ENCODE data around the gene MAP3K12. TPM values are rescaled to one million over a fixed set of nuclear protein-coding genes. Genes with fewer than 3 reads are reported as not detected.

The MAP3K12 gene
- total and polyA plus RNA-seq, 2 of the 8 experiments (the other 6 are each of a cell fraction or from before 2014, with no cell fraction given), result 23.4 to 42.7 TPM

DNA sequence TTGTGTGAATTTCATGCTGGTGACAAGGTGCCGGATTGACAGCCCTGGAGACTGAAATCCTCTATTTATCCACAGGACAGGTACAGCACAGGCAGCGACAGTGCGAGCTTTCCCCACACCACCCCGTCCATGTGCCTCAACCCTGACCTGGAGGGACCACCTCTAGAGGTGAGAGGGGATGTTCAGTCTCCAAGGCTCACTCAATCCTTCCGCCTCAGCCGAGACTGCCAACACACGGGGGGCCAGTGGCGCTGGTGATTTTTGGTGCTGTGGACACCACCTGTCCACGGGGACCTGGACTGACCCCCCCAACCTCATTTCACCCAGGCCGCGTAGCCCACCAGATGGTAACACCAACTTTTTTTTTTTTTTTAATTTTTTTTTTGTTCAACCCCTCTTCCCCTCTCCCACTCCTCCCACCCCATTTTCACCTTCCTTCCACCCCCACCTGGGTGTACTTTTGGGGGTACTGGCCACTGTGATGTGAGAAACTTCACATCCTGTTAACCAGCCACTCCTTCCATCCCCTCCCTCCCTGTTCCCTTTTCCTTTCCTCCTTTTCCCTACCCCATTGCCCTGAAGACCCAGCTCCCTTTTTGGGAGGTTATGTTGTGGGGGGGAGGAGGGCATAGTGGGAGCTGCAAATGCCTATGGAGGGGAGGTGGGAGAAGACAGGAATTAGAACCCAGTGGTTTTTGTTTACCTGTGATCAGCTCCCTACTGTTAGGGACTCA lies 34.4 kb downstream of the MAP3K12 start:
- no peak overlapping the region for H4K91ac ChIP-seq (replicated peaks; ENCODE audit: insufficient read length, low read length)
- no peak overlapping the region for H2AK5ac ChIP-seq (ENCODE audit: low read depth, low read length)
- H4K5ac ChIP-seq (ENCODE audit: insufficient read length, low read depth, low read length), result no peak overlapping the region
- H2AFZ ChIP-seq (ENCODE audit: low read length), result no peak overlapping the region
- no peak overlapping the region for H2BK12ac ChIP-seq (ENCODE audit: low read depth, low read length)
- ChIA-PET CTCF (ENCODE audit: partially characterized antibody) (interaction anchor here (0.6 to 6.4 kb wide), 6 partner anchors 10 to 58 kb away, joined by 3 to 57 read pairs (median 6); no protein-coding TSS in a partner anchor), POLR2A (ENCODE audit: partially characterized antibody) (interaction anchor here (0.6 to 67.0 kb wide), 12 partner anchors 3 to 207 kb away, joined by 3 to 3397 read pairs (median 4); partner anchors contain the start of genes AAAS, MAP3K12, MYG1 and NPFF)
- H3K4ac ChIP-seq (replicated peaks; ENCODE audit: insufficient read length, low read depth, low read length), result no peak overlapping the region
- no peaks in the 10 kb centered on the region for H3K9me3 ChIP-seq (ENCODE audit: insufficient read depth in 2 of 2, low read depth in 1 of 2, low read length in 1 of 2)
- no peak overlapping the region for H2BK20ac ChIP-seq (ENCODE audit: low read length)
- H3K56ac ChIP-seq (replicated peaks; ENCODE audit: insufficient read length, low read depth, low read length), result no peak overlapping the region
- peak; percentile 18; the same call in 1 of the 2 replicates for TF ChIP-seq POLR2AphosphoS5 (IDR thresholded peaks at IDR 0.05; ENCODE audit: low read depth, low read length)
- no peak for TF ChIP-seq CBX5 (IDR thresholded peaks at IDR 0.05; ENCODE audit: low read depth, low read length)
- no peak for TF ChIP-seq CEBPB (IDR thresholded peaks at IDR 0.05; ENCODE audit: low read depth, low read length)
- TF ChIP-seq, protein P1, sequence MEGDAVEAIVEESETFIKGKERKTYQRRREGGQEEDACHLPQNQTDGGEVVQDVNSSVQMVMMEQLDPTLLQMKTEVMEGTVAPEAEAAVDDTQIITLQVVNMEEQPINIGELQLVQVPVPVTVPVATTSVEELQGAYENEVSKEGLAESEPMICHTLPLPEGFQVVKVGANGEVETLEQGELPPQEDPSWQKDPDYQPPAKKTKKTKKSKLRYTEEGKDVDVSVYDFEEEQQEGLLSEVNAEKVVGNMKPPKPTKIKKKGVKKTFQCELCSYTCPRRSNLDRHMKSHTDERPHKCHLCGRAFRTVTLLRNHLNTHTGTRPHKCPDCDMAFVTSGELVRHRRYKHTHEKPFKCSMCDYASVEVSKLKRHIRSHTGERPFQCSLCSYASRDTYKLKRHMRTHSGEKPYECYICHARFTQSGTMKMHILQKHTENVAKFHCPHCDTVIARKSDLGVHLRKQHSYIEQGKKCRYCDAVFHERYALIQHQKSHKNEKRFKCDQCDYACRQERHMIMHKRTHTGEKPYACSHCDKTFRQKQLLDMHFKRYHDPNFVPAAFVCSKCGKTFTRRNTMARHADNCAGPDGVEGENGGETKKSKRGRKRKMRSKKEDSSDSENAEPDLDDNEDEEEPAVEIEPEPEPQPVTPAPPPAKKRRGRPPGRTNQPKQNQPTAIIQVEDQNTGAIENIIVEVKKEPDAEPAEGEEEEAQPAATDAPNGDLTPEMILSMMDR (IDR thresholded peaks at IDR 0.05; ENCODE audit: control extremely low read depth in 1 of 3, insufficient read depth in 1 of 3, low read depth in 1 of 3, low read length in 3 of 3), result no peak
- no peak for TF ChIP-seq FOSL1 (IDR thresholded peaks at IDR 0.05; ENCODE audit: insufficient read depth, low read depth, low read length)
- peaks cover 0 to 10% (median 0%) of the 10 kb centered on the region in 4 experiments; a peak in 3 of 7 replicates for H3K4me1 ChIP-seq (replicated peaks in 1 of 4; ENCODE audit: control insufficient read depth in 3 of 4, insufficient read depth in 4 of 4, low read length in 3 of 4)
- peaks cover 88 to 100% (median 95%) of the 10 kb centered on the region in 4 experiments for H3K36me3 ChIP-seq (ENCODE audit: control insufficient read depth in 2 of 4, insufficient read depth in 4 of 4, low read length in 3 of 4)
- no peaks in the 10 kb centered on the region; the same call in 1 of the 2 replicates for H3K23me2 ChIP-seq (ENCODE audit: low read depth, low read length)
- H3K4me3 ChIP-seq (ENCODE audit: extremely low read depth in 1 of 4, insufficient read depth in 2 of 4, low read depth in 3 of 4, low read length in 4 of 4), result no peak overlapping the region
- H3K14ac ChIP-seq (ENCODE audit: insufficient read length), result no peak overlapping the region
- peaks cover 7% of the 10 kb centered on the region for H3K79me1 ChIP-seq (ENCODE audit: low read depth, low read length)
- H3K23ac ChIP-seq (ENCODE audit: insufficient read length), result no peak overlapping the region
- no peak overlapping the region for H3K4me2 ChIP-seq (ENCODE audit: insufficient read depth in 1 of 2, low read depth in 2 of 2, low read length in 2 of 2)
- H3K27ac ChIP-seq (ENCODE audit: low read depth, low read length), result no peak overlapping the region
- no peak overlapping the region for H2BK15ac ChIP-seq (ENCODE audit: low read length)
- no peak for FAIRE-seq
- no peak overlapping the region for H3K18ac ChIP-seq (ENCODE audit: extremely low read depth, low read length)
- DNase-seq (ENCODE audit: low read depth in 1 of 2, low spot score in 2 of 2), result no peak
- no peak overlapping the region for H3K9ac ChIP-seq (replicated peaks in 1 of 4; ENCODE audit: extremely low read depth in 1 of 4, low read depth in 3 of 4, low read length in 3 of 4)
- H2BK5ac ChIP-seq (ENCODE audit: low read depth, low read length), result no peak overlapping the region
- no peaks in the 10 kb centered on the region for H3K27me3 ChIP-seq (replicated peaks in 1 of 4; ENCODE audit: control insufficient read depth in 3 of 4, extremely low read depth in 1 of 4, insufficient read depth in 3 of 4, low read length in 3 of 4)
- H2BK120ac ChIP-seq (replicated peaks; ENCODE audit: low read depth, low read length), result no peak overlapping the region
- 92% methylated on average over 11 of the region's 11 CpGs; no CpG with 5 or more reads in 1 of the 2 experiments for WGBS, 2 experiments (ENCODE audit: extremely low coverage in 1 of 2, insufficient coverage in 1 of 2, insufficient read length in 1 of 2, insufficient replicate concordance in 2 of 2, low coverage in 1 of 2, low lambda C conversion rate in 2 of 2, missing lambda C conversion rate in 1 of 2)
- no peak overlapping the region; the same call in 1 of the 2 replicates for H4K8ac ChIP-seq (ENCODE audit: extremely low read depth, insufficient read depth, low read length)
- H3K79me2 ChIP-seq (ENCODE audit: control insufficient read depth in 1 of 2, insufficient read depth in 2 of 2, low read length in 2 of 2), result peaks cover 0 to 70% of the 10 kb centered on the region in 2 experiments; a peak in 3 of 4 replicates
- peaks cover 35 to 51% of the 10 kb centered on the region in 2 experiments for H4K20me1 ChIP-seq (replicated peaks in 1 of 2; ENCODE audit: control insufficient read depth in 1 of 2, insufficient read depth in 2 of 2, low read length in 2 of 2)
